NCI-H460 (cell line): ENCODE data around the gene H3-3A. TPM values are rescaled to one million over a fixed set of nuclear protein-coding genes. Genes with fewer than 3 reads are reported as not detected.
A peak's percentile ranks its signal among the peaks of the same experiment; 100 is the strongest.
"Not testable (repeated sequence)": the region's sequence is repeated elsewhere in the genome, so short reads cannot be mapped to it uniquely, and the experiment has no call there.

Experiments
- DNase-seq: peaks from one replicate; pipeline ENCODE4 v3.0.0-alpha.2; 2016; ENCODE audit warnings: low read depth; ENCODE audit errors: extremely low read depth
- total RNA-seq: library from RNA; depleted of rRNA; stranded (reverse); fragments of >200 nt; shearing (Covaris generic); gene quantifications from 2 replicates; pipeline ENCODE4 v1.2.3, GENCODE V29; 2014

The H3-3A gene
- total RNA-seq, 1 experiment from 2014 or later, result 472 TPM

DNA sequence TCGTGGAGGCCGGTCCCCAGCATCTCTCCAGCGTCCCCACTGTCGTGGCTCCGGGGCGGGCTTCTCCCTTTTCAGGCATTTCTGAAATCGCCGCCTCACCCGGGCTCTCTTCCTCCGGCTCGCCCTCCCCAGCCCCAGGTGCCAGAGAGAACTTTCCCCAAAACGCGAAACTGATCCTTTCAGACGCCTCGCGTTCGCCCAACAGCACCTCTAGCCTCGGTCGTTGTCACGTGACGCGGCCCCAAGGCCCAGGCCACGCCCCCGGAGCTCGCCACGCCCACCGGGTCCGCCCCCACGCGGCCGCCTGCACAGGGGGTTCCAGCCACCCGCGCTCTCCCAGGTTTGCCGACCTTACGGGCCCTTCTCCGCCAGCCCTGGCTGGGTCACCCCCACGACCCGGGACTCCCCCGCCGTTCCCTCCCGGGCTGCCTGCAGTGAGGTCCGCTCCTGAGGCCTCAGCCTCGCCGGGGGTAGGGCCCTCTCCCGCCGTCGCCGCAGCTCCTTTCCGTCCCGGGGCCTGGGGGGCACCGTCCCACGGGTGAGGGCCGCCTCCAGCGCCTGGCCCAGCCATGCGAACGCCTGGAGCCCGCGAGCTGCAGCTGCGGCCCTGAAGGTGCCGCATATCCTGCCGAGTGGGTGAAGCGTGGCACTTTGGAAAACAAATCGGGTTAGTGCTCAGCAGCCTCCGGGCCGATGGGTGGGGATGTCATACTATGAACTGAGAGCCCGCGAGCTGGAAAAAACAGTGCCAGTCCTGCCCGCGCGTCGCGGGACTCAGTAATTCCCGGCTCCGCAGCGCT lies 21.0 kb downstream of the H3-3A start:
- peak; percentile 80 for DNase-seq

DNA sequence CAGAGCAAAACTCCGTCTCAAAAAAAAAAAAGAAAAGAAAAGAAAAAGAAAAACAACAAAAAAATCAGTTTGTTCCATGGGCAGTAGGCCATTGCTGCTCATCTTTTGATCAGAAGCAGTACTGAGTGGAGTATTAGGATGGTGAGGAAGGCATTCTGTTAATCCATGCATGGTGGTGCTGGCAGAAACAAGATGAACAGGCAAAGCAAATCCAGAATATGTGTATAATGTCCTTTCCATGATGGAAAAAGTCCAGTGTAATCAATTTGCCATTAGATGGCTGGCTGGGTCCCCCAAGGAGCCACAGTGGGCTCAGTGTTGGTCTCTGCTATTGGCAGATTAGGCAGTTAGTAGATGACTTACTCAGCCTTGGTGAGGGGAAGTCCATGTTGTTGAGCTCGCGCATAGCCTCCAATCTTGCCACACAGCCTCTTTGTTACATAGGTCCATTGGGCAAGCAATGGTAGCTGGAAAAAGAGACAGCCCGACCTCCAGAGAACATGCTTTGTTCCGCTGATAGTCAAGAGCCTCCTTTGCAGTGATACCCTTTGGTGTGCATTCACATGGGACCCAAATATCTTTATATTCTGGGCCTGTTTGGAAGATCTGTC lies 23.3 kb downstream of the H3-3A start:
- DNase-seq, result no peak

DNA sequence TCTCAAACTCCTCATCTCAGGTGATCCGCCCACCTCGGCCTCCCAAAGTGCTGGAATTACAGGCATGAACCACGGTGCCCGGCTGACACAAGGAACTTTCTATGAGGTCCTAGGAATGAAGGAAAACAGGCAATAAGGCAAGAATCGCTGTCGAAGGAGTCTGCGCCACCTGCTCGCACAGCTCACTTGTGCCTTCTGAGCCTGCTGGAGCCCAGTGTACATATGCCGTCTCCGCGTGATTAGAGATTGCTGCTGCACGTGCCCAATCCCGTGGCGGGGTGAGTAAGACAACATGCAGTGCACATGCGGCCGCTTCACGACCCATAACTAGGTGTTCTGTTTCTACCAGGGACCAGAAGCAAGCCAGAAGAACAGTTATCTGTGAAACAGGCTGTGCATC lies 24.3 kb downstream of the H3-3A start:
- no peak for DNase-seq

DNA sequence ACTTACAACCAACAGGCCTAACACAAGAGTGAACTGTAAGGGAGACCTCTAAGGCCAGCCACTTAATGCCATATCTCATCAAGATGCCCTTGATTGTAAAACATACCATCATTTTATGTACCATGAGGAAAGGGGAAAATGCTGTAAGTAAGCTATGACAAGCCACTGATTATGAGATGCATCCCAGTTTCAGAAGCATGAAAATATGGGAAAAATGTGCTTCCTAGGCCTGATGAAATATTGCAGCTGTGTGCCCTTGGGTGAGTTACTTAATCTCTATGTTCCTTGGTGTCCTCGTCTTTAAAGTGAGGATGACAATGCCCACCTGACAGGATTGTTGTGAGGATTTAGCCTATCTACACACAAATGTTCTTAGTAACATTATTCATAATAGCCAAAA lies 28.9 kb downstream of the H3-3A start:
- DNase-seq, result no peak

DNA sequence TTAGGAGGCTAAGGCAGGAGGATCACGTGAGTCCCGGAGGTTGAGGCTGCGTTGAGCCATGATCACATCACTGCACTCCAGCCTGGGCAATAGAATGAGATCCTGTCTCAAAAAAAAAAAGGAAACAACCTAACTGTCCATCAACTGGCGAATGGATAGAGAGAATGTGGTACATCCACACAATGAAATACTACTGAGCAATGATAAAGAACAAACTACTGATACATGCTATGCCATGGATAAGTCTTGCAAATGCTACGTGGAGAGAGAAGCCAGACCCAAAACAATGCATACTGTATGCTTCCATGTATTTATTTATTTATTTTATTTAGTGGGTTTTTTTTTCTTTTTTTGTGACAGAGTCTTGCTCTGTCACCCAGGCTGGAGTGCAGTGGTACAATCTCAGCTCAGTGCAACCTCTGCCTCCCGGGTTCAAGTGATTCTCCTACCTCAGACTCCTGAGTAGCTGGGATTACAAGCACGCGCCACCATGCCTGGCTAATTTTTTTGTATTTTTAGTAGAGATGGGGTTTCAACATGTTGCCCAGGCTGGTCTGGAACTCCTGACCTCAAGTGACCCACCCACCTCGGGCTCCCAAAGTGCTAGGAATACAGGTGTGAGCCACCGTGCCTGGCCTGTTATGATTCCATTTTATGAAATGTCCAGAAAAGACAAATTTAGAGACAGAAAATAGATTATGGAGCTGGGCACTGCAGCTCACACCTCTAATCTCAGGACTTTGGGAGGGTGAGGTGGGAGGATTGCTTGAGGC lies 29.7 kb downstream of the H3-3A start:
- not testable (repeated sequence) for DNase-seq

DNA sequence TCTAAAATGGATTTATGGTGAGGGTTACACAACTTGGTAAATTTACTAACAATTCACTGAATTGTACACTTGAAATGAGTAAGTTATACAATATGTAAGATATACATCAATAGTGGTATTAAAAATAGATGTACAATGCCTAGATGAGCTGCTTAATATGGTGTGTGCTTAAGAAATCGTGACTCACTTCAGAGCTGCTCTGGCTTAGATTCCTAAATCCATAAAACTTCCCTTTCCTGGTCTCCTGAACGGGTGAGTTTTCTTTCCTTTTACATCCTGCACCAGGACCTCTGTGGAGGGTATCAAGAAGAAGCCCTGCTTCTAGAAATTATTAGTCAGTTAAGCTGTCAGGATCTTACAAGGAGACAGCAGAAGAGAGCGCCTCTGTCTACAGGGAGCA lies 30.4 kb downstream of the H3-3A start:
- DNase-seq, result no peak

DNA sequence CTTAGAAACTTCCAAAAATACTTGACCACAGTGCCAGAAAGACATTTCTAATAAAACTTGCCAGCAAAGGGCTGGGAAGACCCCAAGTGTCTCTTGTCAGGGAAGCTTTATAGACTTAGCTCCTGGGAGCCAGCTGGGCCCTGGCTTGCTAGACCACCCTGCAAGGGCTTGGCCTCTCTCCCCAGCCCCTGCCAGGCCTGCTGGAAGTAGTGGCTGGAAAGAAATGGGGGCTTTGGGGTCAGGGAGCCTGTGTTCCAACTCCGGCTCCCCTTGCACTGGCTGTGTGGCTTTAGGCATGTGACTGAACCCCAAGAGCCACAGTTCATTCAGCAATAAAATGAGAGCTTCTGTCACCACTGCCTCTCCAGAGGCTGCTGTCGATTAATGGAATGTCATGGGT lies 31.1 kb downstream of the H3-3A start:
- no peak for DNase-seq

DNA sequence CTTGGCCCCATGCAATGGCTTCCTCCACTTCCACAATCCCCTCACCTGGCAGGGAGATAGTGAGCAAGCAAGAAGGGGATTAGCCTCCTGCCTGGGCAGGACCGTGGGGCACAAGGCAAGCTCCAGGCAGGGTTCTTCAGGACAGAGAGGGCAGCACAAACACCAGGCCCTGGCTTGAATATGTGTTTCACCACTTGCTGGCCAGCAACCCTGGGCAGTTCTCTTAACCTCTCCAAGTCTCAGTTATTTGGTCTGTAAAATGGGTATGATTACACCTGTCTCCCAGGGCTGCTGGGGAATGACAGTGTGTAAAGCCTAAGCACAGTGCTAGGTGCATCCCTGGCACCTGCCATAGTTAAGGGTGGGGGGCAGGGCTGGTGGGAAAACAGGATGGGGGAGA lies 31.9 kb downstream of the H3-3A start:
- DNase-seq, result no peak

DNA sequence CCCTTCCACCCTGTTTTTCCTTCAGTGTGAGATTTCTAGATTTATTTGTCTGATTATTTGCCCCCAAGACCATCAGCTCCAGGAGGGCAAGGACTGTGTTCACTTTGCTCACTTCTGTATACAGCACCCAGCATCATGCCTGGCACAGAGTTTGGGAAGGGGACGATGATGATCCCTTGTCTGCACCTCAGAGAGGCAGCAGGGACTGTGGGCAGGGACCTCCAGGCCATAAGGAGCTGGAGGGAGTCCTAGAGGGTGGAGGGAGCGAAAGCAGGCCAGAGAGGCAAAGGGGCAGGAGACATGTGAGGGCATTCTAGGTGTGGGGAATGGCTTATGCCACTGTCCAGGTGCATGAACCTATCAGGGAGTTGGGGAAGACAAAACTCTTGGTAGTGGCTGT lies 32.8 kb downstream of the H3-3A start:
- DNase-seq, result no peak

DNA sequence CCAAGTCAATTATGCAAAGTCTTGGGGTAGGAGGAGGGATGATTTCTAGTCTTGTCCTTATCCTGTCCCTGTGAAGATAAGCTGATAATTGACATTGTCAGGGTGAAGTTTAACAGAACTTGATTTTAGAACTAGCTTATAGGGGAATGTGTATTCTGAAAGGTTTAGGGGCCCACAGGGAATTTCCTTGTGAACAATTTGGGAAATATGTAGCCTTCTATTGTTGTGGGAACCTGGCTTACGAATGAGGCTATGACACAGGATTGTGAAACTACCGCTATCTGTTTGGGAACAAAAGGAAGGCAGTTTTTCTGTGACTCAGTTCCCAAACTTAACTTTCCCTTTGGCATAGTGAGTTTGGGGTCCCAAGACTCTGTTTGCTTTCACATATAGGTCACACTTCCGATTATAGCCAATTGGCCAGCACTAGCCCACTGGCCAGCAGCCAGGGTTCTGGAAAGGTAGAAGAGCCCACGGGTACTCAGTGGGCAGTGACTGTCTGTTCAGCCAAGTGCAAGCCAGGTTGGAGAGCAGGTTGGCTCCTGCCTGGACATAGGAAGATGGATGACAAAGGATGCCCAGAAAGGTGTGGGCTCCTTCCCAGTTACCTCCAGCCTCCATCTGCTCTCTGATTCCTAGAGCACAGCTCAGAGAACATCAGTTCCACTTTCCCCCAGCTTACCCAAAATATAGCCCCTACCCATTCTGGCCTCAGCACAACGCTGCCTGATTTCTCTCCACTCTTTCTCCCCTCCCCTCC lies 35.5 kb downstream of the H3-3A start:
- DNase-seq, result no peak

DNA sequence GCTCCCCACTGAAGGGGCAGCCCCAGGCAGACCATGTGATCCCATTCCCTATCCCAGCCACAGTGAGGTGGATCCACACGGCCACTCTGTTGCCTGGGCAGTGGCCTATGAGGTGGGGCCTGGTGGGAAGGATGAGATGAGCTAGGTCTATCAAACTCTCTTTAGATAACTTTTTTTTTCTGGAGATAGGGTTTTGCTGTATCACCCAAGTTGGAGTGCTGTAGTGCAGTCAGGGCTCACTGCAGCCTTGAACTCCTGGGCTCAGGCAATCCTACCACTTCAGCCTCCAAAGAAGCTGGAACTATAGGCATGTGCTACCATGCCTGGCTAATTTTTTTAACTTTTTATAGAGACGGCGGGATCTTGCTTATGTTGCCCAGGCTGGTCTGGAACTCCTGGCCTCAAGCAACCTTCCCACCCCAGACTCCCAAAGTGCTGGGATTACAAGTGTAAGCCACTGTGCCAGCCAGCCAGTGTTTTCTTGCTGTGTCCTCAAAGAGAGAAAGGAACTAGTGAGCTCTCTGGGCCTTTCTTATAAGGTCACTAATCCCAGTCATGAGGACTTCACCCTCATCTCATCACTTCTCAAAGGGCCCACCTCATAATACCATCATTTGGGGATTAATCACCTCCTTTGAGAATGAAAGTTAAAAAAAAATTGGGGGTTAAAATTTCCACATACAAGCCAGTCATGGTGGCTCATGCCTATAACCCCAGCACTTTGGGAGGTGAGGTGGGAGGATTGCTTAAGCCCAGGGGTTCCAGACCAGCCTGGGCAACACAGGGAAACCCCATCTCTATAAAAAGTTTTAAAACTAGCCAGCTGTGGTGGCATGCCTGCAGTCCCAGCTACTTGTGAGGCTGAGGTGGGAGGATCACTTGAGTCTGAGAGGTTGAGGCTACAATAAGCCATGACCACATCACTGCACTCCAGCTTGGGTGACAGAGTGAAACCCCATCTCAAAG lies 36.6 kb downstream of the H3-3A start:
- DNase-seq, result no peak

DNA sequence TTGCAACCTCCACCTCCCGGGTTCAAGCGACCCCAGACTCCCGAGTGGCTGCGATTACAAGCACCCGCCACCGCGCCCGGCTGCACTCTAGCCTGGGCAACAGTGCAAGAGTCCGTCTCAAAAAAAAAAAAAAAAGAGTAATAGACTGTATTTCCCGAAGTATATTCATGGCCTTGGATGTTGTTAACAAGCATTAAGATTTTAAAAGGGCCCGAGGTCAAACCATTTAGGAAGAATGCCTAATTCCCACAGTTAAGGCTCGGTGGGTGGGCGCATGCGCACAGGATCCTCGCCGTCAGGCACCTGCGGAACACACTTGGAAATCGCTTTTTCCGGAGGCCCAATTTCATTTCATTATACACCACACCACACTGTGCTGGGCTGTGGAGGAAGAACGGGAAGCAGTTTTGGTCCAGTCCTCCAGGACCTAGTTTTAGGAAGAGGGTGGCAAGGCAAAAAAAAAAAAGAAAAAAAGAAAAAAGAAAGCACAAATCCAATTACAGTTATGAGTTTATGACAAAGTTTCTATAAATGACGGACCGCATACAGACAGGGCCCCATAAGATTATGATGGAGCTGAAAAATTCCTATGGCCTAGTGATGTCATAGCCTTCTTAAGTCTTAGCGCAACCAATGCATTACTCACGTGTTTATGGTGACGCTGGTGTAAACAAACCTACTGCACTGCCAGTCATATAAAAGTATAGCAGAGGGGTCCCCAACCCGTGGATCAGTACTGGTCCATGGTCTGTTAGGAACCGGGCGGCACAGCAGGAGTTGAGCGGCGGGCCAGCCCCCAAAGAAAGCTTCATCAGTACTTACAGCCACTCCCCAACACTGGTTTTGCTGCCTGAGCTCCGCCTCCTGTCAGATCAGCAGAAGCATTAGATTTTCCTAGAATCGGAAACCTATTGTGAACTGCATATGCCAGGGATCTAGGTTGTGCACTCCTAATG lies 38.2 kb downstream of the H3-3A start:
- DNase-seq, result peak; percentile 33

DNA sequence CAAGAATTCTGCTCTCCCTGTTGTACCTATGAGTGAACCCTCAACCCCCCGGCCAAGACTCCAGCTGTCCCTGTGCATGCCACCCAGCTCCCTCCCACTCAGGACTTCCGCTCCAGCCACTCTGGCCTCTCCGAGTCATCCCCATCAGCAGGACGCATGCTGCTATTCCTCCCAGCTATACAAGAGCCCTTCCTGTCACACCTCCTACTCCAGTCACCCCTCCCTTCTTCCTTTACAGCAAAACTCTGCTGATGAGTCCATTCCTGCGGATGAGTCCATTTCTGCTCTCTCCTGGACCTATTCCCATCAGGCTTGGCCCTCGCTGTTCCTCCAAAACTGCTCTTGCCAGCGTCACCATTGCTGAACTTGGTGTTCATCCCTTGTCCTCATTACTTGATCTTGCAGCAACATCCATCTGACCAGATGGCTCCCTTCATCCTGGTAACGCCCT lies 42.2 kb downstream of the H3-3A start:
- DNase-seq, result no peak

DNA sequence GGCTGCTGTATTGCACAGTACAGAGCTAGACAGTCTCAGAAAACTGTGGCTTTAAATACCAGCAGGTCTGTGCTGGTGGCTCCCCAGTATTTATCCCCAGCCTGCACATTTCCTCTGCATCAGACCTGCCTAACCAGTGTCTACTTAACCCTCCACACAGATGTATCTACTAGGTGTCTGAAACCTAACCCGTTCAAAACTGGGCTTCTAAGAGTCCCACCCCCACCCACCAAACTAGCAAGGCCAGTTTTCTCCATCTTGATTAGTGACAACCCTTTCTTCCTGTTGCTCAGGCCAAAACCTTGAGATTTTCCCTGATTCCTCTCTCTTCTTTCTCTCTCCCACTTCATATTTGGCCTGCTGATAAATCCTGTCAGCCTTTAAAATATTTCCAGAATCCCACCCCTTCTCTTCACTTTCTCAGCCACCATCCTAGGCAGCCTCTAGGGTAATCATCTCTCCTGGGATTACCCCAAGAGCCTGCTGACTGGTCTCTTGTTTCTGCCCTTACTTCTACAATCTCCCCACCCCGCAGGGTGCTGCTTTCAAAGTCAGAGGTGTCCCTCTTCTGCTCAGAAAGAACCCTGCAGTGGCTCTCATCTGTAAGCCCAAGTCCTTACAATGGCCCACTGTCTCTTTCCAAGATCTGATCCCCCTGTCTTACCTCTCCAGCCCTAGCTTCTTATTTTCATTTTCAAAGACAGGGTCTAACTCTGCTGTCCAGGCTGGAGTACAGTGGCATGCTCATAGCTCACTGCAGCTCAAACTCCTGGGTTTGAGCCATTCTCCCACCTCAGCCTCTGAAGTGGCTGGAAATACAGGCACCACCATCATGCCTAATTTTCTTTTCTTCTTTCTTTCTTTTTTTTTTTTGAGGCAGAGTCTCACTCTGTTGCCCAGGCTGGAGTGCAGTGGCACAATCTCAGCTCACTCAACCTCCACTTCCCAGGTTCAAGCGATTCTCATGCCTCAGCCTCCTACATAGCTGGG lies 45.2 kb downstream of the H3-3A start:
- DNase-seq, result no peak

DNA sequence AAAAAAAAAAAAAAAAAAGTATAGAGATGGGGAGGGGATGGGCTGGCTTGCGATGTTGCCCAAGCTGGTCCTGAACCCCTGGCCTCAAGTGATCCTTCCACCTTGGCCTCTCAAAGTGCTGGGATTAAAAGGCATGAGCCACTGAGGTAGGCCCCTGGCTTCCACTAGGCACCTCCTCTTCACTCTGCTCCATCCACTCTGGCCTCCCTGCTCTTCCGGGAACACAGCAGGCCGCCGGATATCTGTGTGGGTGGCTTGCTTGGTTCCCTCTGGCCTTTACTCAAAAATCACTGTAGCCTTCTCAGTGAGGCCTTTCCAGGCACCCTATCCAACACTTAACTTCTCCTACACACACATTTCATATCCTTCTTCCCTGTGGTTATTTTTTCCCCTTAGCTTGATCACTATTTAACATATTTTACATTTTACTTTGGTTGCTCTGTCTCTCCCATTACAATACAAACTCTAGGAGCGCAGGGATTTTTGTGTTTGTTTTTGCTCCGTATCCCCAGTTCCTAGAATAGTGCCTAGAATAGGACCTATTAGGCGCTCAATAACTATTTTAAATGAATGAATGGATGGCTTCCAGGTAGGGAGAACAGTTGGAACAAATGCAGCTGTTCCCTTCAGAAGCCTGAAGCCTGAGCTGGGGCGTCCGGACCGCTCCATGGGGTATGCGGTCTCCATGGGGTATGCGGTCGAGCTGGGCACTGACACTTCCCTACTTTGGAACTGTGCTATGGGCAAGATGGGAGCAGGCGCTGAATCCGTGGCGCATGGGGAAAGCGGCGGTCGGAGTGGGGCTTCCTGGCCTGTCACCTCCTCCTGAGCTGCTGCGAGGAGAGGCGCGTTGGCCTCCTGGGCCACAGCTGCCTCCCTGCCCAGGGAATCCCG lies 46.7 kb downstream of the H3-3A start:
- DNase-seq, result no peak

DNA sequence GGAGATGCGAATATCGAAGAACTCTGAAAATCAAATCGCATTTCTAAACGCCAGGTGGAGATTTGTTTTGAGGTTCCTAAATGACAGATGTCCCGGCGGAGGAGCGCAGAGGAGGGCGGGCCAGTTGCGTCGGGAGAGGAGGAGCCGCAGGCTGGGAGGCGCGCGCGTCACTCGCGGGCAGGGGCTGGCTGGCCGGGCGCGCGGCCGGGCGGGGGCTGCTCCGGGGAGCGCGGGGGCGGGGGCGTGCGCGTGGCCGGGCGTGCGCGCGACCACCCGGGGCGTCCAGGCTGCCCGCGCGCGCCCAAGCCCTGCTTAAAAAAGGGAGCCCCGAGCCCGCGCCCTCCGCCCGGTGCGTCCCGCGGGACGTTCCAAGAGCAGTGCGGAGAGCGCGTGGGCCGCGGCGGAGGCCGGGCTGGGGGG lies 47.3 kb downstream of the H3-3A start:
- DNase-seq, result peak; percentile 77
